AG04449 (cell line): ENCODE data around the gene SDC4.
A peak's percentile ranks its signal among the peaks of the same experiment; 100 is the strongest.

Experiments
- CTCF ChIA-PET: fragments of 350-600 bp; formaldehyde crosslinking; extraction: SDS; loops from one replicate; lab custom pipeline; 2021; ENCODE audit warnings: antibody characterized with exemption; lab: Yijun Ruan, JAX
- POLR2A ChIA-PET: fragments of 400-600, 350-600 bp; formaldehyde crosslinking; extraction: SDS; loops from one replicate; lab custom pipeline; 2020; ENCODE audit warnings: antibody characterized with exemption, inconsistent platforms; lab: Yijun Ruan, JAX
- DNase-seq: peaks from one replicate; pipeline ENCODE4 v3.0.0-alpha.2; 2010; ENCODE audit warnings: low read depth, low spot score
- H3K4me3 ChIP-seq: 2 replicates; pipeline ENCODE4 v1.5.1; 2011; ENCODE audit warnings: low read depth, mild to moderate bottlenecking, control low read depth, low read length
- TF ChIP-seq, protein P1 (sequence below): IDR thresholded peaks from one replicate; pipeline ENCODE4 v1.5.1; 2011; ENCODE audit warnings: mild to moderate bottlenecking, moderate library complexity, low read length, control low read depth, inconsistent platforms; ENCODE audit not compliant: insufficient read depth; ENCODE audit errors: missing control alignments

The SDC4 gene

DNA sequence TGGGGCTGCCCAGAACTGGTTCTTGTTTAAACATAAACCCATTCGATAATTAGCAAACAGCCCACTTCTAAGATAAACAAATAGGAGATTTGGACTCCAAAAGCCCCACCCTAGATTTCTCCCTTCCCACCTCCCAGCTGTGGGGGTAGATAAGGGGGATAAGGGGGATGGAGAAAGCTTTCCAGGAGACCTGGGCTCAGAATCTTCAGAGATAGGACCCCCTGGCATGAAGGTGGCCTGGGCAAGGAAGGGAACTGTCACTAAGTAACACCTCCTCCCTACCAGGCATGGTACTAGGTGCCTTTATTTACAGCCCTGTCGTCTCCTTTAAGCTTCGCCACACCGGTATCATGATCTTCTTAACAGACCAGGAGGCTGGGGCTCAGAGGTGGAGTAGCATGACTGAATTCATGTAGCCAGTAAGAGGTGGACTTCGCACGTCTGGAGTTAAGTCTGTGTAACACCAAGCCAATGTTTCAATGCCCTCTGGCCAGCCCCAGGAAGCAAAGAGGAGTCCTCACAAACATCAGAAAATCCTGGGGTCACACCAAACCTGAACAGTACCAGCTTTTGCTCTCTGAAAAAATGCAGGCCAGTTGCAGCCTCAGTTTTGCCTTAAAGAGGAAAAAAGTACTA is 4.6 kb downstream of the SDC4 start:
- ChIA-PET CTCF (interaction anchor here (1.0 to 5.9 kb wide), 5 partner anchors 9 to 93 kb away, joined by 3 to 25 read pairs (median 12); partner anchors contain the start of gene SYS1), POLR2A (interaction anchor here (1.0 to 6.1 kb wide), 4 partner anchors 8 to 627 kb away, joined by 3 to 86 read pairs (median 4); partner anchors contain the start of gene SYS1)
- peak overlapping the region; percentile 84 for H3K4me3 ChIP-seq
- TF ChIP-seq, protein P1, sequence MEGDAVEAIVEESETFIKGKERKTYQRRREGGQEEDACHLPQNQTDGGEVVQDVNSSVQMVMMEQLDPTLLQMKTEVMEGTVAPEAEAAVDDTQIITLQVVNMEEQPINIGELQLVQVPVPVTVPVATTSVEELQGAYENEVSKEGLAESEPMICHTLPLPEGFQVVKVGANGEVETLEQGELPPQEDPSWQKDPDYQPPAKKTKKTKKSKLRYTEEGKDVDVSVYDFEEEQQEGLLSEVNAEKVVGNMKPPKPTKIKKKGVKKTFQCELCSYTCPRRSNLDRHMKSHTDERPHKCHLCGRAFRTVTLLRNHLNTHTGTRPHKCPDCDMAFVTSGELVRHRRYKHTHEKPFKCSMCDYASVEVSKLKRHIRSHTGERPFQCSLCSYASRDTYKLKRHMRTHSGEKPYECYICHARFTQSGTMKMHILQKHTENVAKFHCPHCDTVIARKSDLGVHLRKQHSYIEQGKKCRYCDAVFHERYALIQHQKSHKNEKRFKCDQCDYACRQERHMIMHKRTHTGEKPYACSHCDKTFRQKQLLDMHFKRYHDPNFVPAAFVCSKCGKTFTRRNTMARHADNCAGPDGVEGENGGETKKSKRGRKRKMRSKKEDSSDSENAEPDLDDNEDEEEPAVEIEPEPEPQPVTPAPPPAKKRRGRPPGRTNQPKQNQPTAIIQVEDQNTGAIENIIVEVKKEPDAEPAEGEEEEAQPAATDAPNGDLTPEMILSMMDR = no peak
- DNase-seq = no peak

DNA sequence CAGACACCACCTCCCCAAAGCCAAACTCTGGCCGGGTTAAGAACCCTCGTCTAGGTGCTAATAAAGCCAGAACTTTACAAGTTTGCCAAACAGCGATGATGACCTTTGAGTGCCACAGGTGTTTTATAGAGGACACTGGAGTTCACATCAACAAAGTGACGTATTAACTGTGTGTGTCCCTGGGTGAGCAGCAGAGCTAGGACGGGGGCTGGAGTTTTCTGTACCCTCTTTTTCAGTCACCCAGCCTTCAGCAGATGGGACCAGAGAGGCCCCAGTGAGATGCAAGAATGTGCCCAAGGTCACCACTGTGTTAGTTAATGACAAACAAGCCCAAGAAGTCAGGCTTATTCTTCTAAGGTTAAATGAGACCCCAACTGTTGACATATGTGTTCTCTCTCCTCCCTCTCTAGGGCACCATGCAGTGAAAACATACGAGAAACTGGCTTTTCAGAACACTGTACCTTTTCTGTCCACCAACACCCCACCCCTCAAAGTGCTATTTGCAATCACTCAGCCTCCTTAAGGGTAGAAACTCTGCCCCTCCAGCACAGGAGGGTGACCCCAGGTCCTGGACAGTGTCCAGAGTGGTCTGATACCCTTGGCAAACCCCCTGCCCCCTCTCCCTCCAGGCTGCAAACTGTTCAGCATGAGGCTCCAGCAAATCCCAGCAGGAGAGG is 5.2 kb downstream of the SDC4 start:
- H3K4me3 ChIP-seq = peak overlapping the region; percentile 84
- DNase-seq = no peak
- POLR2A ChIA-PET = no interaction called here
- TF ChIP-seq, protein P1 = no peak
- CTCF ChIA-PET = interaction anchor here (1.3 to 5.9 kb wide), 5 partner anchors 10 to 94 kb away, joined by 3 to 25 read pairs (median 17); partner anchors contain the start of gene SYS1

DNA sequence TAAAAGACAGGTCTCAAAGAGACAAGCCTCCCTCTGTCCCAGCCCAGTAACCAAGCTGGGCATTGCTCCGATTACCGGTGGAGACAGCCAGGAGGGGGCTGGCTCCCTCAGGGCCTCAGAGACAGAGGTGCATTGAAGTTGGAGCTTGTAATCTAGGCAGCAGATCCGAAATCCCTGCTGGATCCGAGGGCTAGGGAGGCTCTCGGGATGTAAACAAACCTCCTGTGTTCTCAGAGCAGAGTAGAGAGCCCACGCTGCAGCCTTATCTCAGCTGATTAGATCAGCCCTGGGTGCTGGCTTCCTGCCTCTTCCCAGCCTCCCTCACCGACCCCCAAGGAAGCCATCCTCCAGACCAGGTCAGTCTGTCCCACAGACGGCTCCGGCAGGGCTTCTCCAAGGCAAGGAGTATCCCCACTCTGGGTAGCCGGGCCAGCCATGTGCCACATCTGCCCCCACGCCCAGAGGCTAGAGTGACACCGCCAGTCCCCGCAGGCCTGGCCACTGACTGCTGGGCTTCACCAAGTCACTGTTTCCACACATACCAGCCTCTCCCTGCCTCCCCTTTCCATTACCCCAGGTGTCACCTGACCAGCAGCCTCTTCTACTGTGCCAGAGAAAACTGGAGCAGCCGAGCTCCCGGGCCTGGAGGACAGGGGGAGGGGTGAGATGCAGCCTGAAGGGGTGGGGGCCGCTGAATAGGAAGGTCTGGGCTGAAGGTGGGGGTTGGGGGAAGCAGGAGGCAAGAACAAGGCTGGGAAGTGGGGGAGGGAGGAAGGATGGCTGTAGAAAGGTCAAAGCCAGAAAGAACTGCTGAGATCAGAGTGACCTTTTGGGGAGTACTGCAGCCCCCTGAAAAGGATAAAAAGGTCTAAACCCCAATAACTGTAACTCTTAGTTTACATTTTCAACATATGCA is 6.0 kb downstream of the SDC4 start:
- H3K4me3 ChIP-seq = peak overlapping the region; percentile 35
- POLR2A ChIA-PET = interaction anchor here (0.5 to 1.2 kb wide), 4 partner anchors 16 to 1884 kb away, joined by 3 to 5 read pairs (median 4); no protein-coding TSS in a partner anchor
- TF ChIP-seq, protein P1 = no peak
- DNase-seq = no peak
- CTCF ChIA-PET = interaction anchor here (0.8 to 3.0 kb wide), 4 partner anchors 20 to 94 kb away, joined by 3 to 19 read pairs (median 12); partner anchors contain the start of gene SYS1

DNA sequence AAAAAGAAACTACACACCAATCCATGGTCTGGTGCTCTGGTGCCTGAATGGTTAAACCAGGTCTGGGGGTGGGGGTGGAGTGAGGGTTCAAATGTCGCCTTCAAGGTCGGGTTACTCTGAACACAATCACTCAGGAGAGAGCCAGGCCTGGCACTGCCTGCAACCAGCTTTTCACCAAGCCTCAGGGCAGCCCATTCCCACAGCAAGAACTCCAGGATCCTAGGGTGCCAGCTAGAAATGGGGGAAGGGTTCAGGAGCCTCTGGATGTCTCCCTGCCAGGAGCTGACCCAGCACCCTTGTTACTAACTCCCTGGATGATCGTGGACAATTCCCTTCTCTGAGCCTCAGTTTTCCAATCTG is 6.7 kb downstream of the SDC4 start:
- ChIA-PET CTCF (interaction anchor here (0.8 to 3.0 kb wide), 5 partner anchors 13 to 94 kb away, joined by 3 to 19 read pairs (median 9); partner anchors contain the start of gene SYS1), POLR2A (interaction anchor here (1.2 kb wide), 2 partner anchors 16 to 18 kb away, joined by 4 to 5 read pairs; no protein-coding TSS in a partner anchor)
- DNase-seq = no peak
- TF ChIP-seq, protein P1 = no peak
- H3K4me3 ChIP-seq = peak overlapping the region; percentile 35

DNA sequence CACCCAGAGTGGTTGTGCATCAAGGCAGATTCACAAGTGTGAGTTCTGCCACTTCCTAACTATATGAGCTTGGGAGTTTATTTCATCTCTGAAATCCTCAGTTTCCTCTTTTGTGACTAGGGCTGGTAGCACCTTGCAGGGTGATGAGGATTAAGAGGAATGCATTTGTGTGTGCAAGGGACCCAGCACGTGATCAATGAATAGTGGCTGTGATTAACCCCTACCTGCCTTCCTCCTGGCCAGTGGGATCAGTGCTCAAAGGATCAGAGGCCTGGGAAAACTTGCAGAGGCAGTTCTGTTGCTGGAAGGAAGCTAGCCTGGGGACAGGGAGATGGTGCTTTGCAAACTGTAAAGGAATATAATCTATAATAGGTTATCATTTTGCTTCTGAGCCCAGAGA is 7.3 kb downstream of the SDC4 start:
- no peak overlapping the region for H3K4me3 ChIP-seq
- no peak for DNase-seq
- ChIA-PET CTCF (interaction anchor here (0.8 to 3.0 kb wide), 5 partner anchors 14 to 95 kb away, joined by 3 to 19 read pairs (median 9); partner anchors contain the start of gene SYS1), POLR2A (interaction anchor here (1.2 kb wide), 1 partner anchor 17 kb away, joined by 5 read pairs; no protein-coding TSS in a partner anchor)
- TF ChIP-seq, protein P1 = no peak
